Stimulated activated CD8-positive, alpha-beta memory T cell treated with anti-CD3 and anti-CD28 coated beads, Interleukin-12 subunit alpha, Interleukin-12 subunit beta, amount 100 ng/mL, for 4 hours (primary cell): ENCODE results near the gene CCM2L.
A peak's percentile ranks its signal among the peaks of the same experiment; 100 is the strongest.

ENCODE experiments used
- DNase-seq: peaks from one replicate; pipeline ENCODE4 v3.0.0-alpha.2; 2020; ENCODE audit warnings: low read depth

Gene CCM2L

GRCh38 chr20:31996996-31997395 lies 13.2 kb upstream of the CCM2L start:
- no peak for DNase-seq

GRCh38 chr20:31998246-31998645 lies 12.0 kb upstream of the CCM2L start:
- DNase-seq, result no peak

- DNase-seq, result no peak
Measured at GRCh38 chr20:32003325-32003724, 6.9 kb upstream of the CCM2L start.

GRCh38 chr20:32004963-32005362 lies 5.3 kb upstream of the CCM2L start:
- DNase-seq, result no peak

- DNase-seq, result no peak
Measured at GRCh38 chr20:32006053-32006452, 4.2 kb upstream of the CCM2L start.

GRCh38 chr20:32006841-32007786 lies 3.1 kb upstream of the CCM2L start:
- DNase-seq, result no peak

- DNase-seq, result no peak
Measured at GRCh38 chr20:32007787-32008616, 2.2 kb upstream of the CCM2L start.

- no peak for DNase-seq
Measured at GRCh38 chr20:32009564-32009963, 674 bp upstream of the CCM2L start.

- no peak for DNase-seq
Measured at GRCh38 chr20:32010666-32011065, 428 bp downstream of the CCM2L start.

- DNase-seq, result no peak
Measured at GRCh38 chr20:32012159-32012688, 2.0 kb downstream of the CCM2L start.

- no peak for DNase-seq
Measured at GRCh38 chr20:32013326-32013725, 3.1 kb downstream of the CCM2L start.

- DNase-seq, result no peak
Measured at GRCh38 chr20:32017711-32018251, 7.5 kb downstream of the CCM2L start.

GRCh38 chr20:32018269-32019155 lies 8.3 kb downstream of the CCM2L start:
- DNase-seq, result peak; percentile 12

GRCh38 chr20:32019156-32019510 lies 8.9 kb downstream of the CCM2L start:
- no peak for DNase-seq

- DNase-seq, result no peak
Measured at GRCh38 chr20:32019563-32020463, 9.6 kb downstream of the CCM2L start.

- no peak for DNase-seq
Measured at GRCh38 chr20:32021091-32021490, 10.9 kb downstream of the CCM2L start.

GRCh38 chr20:32024683-32025295 lies 14.6 kb downstream of the CCM2L start:
- DNase-seq, result no peak

GRCh38 chr20:32027643-32028042 lies 17.4 kb downstream of the CCM2L start:
- no peak for DNase-seq

- no peak for DNase-seq
Measured at GRCh38 chr20:32028647-32029372, 18.6 kb downstream of the CCM2L start.
